ENCODE results near the gene CDH3. TPM values are rescaled to one million over a fixed set of nuclear protein-coding genes. Genes with fewer than 3 reads are reported as not detected.

Gene CDH3
- total RNA-seq, 1 donor from 2014 or later = under 0.01 TPM

DNA sequence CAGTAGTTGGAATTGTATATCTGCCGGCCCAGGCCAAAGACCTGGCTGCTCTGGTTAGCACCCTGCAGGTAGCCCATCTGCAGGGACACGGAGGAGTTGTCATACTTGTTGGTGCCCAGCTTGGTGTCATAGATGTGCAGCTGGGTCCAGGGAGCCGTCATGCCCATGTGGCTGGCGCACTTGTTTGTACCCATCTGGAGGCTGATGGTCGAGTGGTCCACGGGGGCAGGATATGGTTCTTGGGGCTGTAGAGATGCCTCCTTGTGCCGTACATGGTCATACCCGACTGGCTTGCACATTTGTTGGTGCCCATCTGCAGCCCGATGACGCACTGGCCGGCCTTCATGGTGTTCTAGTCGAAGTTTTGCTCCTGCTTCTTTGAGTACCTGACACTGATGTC lies 6.0 kb downstream of the CDH3 start:
- no peak for DNase-seq (ENCODE audit: low read depth, low spot score)

DNA sequence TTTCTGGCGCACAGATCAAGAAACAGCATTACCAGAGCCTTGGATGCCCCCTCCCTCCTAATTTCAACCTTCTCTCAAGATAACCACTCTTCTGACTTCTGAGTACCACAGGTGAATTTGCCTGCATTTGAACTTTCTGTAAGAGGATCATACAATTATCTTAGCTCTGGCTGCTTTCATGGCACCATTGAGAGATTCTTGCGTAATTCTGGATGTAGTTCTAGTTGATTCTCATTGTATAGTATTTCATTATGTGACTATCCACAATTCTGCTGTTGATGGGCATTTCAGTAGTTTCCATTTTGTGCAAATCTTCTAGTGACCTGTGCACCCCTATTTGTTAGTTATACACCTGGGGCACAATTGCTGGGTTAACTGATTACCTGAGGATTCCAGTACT lies 7.5 kb downstream of the CDH3 start:
- no peak for DNase-seq (ENCODE audit: low read depth, low spot score)

DNA sequence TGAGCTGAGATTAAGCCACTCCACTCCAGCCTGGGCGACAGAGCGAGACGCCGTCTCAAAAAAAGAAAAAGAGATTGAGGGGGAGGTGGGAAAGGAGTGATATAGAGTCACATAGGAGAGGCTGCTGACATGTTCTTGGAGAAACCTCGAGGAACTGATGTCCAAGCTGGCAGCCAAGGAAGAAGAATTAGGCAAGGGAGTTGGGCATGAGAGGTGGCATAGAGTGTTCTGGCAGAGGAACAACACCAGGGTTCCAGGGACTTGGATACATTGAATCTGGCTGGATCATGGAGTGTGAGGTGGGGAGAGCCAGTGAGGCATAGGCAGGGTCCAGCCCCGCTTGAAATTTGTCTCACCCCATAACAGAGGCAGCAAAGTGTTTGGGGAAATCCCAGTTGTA lies 10.7 kb downstream of the CDH3 start:
- DNase-seq (ENCODE audit: low read depth, low spot score) = no peak

DNA sequence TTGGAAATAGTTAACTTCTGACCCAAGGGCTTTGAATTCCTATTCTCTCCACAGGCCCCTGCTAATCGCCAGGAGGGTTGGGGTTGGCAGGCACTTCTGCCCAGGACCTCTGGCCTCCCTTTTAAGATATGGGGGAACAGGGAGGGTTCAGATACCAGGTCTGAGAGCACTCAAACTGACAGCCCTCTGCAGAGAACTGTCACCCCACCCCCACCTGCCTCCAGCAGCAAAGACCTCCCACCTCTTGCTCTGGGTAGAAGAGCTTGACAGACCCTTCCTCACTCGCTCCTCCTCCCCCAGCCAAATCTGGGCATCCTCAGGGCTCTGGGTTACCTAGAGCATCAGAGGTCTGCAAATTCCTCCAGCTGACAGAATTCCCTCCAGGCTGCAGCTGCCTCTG lies 11.6 kb downstream of the CDH3 start:
- DNase-seq (ENCODE audit: low read depth, low spot score) = no peak

DNA sequence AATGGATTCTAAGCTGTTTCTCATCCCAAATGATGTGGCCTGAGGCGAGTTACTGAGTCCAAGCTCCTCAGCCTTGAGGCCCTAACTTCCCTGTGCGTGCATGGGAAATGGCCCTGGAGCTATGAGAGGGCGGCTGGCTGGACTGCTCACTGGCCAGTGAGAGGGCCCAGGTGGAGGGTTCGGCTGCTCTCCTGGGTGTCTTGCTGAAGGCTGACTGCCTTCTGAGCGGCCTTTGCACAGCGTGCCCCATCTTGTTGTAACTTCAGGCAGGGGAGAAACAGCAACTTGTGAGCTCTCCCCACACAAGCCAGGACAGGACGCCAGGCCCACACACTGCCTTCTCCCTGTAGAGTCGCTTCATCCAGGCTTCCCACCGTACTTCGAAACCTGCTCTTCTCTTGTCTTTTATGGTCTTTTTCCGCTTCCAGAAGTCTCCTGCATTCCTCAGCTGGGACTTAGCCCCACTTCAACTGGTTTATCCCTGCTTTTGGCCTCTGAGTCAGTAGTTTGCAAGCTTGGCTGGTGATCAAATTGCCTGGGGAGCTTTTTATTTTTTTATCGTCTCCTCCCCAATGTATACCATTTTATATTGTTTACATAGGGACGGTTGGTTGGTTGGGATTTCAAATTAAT lies 13.3 kb downstream of the CDH3 start:
- no peak for DNase-seq (ENCODE audit: low read depth, low spot score)

DNA sequence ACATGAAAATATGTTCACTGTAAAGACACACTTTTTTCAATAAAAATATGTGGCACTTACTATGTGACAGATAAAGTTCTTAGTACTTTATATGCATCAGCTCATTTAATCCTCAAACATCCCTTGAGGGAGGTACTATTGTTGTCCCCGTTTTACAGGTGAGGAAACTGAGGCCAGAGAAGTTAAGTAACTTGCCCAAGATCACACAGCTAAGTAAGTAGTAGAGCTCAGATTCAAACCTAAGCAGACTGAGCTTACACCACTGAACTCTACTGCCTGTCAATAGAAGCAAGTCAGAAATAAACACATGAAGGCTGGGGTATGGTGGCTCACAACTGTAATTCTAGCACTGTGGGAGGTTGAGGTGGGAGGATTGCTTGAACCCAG lies 13.9 kb downstream of the CDH3 start:
- no peak for DNase-seq (ENCODE audit: low read depth, low spot score)

DNA sequence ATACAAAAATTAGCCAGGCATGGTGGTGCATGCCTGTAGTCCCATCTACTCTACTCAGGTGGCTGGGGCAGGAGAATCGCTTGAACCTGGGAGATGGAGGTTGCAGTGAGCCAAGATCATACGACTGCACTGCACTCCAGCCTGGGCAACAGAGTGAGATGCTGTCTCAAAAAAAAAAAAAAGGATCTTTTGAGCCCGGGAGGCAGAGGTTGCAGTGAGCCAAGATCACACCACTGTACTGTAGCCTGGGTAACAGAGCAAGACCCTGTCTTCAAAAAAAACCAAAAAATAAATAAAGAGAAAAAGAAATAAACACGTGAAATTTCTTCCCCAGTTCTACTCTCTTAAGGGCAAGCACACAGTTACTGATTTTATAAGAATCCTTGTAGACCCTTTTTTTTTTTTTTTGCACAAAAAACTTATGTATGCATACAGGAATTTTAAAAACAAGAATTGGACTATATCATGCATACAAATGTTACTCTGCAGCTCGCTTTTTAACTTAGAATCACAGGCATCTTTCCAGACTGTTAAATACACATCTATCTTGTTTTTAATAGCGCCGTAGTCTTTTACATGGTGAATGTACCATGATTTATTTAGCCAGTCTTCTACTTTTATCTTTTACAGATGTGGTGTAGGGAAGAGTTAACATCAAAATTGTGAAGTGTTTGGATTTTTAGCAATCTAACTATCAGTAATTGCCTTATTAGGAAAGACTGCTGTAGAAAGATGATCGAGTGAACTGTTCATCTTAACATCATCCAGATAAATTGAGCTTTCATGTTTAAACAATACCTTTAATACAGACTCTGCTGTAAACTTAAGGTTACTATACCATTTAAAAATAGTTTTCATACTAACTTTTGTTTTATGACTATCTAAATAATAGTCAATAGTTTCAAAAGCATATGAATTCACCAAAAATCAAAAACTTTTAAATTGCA lies 14.6 kb downstream of the CDH3 start:
- no peak for DNase-seq (ENCODE audit: low read depth, low spot score)

DNA sequence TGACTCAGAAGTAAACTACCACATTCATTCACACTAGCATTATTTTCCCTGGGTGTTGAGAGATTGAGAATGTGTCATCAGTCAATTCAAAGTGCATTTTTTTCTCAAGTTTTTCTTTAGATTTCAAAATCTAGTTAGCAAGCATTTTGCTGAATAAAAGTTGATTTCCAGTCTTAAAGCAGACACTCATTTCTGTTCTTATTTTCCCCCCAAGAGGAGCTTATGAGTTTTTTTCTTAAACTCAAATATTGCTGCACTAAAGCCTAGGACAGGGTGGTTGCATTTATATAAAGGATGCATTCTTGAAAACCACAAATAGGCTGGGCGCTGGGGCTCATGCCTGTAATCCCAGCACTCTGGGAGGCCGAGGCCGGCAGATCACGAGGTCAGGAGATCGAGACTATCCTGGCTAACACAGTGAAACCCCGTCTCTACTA lies 15.3 kb downstream of the CDH3 start:
- DNase-seq (ENCODE audit: low read depth, low spot score) = no peak

DNA sequence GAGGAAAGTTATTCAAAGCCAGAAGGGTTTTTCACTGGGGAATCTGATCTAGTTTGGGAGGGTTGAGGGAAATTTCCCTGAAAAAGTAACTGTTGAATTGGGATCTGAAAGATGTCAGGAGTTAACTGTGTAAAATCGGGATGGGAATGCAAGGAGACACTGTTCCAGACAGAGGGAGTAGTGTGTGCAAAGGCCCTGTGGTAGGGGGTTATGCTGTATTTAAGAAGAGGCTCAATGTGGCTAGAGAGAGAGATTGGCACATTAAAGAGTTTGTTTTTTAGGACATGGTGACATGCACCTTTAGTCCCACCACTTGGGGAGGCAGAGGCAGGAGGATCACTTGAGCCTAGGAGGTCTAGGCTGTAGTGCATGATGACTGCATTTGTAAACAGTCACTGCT lies 16.9 kb downstream of the CDH3 start:
- no peak for DNase-seq (ENCODE audit: low read depth, low spot score)

DNA sequence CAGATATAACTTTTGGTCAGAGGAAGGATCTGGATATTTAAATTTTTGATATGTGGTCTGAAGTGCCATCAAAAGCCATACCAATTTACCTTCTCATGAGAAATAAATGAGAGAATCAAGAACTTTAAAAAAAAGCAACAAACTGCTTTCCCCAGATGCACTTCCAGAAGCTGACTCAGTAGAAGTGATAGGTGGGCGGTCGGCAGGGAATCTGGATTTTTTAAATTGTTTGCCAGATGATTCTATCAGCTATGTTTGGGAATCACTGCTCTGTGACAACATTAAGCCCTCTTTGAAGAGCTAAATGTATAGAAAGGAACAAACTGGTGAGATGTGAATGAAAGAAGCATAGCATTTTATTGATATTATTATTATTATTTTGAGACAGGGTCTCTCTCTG lies 19.2 kb downstream of the CDH3 start:
- no peak for DNase-seq (ENCODE audit: low read depth, low spot score)

DNA sequence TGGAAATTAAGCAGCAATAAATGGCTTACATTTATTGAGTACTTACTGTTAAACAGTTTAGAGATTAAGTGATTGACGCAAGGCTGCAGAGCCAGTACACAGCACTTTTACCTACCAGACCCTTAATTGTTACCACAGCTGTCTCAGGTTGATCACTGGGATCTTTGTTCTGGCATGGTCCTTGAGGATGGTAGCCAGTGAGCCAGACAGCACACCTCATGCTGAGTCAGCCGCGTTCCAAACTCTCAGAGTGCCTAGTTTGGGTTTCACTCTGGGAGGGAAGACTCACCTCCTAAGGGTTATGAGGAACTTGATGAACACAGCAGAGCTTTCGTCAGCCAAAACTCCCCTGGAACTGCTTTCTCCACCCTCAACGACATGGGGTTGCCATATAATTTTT lies 20.4 kb downstream of the CDH3 start:
- DNase-seq (ENCODE audit: low read depth, low spot score) = no peak

DNA sequence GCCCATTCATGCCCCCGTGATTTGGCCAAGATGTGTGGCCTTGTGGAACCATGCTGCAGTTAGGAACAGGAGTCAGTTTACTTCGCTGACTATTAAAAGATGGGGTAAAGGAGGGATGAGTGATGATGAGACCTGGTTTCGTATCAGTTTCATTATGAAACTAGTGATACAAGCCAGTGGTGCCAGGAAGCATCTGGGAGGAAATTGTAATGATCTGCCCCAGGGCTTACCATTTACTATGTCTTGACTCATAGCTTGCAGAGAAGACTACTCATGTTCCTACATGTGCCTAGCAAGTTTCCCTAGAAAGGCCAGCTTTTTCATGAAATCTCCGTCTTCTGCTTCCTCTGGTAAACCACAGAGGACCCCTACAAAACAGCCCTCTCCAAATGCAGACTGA lies 23.2 kb downstream of the CDH3 start:
- DNase-seq (ENCODE audit: low read depth, low spot score) = no peak

DNA sequence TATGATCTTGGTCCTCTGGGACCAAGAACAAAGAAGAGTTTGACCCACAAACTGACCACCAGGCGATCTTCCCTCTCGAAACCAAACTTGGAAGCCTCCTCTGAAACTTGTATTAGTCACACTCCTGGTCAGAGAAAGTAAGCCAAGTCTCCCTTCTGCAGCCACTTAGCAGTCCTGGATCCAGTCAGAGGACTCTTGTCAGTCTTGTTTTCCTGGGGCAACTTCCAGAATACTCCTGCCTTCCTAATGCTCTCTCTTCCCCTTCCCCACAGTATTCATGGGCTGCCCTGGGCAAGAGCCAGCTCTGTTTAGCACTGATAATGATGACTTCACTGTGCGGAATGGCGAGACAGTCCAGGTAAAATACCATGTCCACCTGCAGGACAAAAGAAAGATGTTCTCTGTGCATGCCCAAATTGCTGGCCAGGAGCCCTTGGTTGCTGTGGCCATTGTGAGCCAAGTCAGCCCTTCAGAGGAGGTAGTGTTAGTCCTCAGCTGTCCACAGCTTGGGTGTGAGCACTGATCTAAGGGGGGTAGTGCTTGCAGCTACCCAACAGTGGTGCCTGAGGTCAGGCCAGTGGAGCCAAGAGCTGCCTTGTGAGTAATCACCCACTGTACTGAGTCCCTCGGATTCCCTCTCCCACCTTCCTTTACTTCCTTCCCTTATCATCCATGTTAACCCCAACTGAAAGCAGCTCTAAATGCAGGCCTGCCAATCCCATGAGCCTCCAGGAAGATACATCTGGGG lies 31.2 kb downstream of the CDH3 start:
- DNase-seq (ENCODE audit: low read depth, low spot score) = no peak

DNA sequence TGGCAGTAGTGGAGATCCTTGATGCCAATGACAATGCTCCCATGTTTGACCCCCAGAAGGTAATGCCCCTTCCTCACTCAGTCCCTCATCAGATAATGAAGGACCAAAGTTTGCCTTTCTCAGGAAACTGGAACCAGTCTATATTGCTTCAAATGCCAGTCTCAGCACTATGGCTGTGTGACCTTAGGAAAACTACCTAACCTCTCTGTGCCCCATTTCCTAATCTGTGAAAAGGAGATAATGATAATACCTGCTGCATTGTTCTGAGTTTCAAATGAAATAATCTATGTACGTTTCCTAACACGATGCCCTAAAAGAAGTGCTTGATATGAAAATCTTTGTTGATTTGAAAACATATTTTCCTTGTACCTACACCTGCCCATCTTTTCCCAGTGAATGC lies 35.9 kb downstream of the CDH3 start:
- no peak for DNase-seq (ENCODE audit: low read depth, low spot score)

DNA sequence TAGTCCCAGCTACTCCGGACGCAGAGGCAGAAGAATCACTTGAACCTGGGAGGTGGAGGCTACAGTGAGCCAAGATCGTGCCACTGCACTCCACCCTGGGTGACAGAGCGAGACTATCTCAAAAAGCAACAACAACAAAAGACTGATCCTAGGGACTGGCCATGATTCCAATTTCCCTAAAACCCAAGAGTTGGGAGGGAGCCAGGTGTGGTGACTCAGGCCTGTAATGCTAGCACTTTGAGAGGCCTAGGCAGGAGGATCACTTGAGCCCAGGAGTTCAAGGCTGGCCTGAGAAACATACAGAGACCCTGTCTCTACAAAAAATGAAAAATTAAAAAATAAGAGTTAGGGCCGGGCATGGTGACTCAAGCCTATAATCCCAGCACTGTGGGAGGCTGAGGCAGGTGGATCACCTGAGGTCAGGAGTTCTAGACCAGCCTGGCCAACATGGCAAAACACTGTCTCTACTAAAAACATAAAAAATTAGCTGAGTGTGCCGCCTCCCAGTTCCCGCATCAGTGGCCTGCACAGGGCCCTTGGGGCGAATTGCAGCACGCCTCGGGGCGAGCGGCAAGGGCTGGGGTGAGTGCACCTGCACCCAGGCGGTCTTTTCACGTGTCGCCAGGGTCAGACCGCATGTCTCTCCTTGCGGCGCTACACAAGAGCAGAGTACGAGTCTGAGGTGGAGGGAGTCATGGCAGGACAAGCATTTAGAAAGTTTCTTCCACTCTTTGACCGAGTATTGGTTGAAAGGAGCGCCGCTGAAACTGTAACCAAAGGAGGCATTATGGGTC lies 40.8 kb downstream of the CDH3 start:
- no peak for DNase-seq (ENCODE audit: low read depth, low spot score)

DNA sequence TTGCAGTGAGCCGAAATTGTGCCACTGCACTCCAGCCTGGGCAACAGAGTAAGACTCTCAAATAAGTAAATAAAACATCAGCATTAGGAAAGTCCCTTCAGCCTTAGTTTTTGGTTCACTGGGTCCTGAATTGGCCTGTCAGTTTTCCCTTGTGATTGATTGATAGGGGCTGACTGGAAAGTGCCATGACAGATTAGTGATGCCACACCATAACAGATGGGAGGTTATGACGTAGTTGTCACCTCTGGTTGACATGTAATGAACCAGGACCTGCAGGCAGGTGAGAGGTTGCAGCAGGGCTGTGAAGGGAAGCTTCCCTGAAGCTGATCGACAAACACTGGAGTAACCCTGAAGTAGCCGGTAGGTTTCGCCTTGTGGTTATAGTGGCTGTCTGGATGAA lies 41.8 kb downstream of the CDH3 start:
- no peak for DNase-seq (ENCODE audit: low read depth, low spot score)

DNA sequence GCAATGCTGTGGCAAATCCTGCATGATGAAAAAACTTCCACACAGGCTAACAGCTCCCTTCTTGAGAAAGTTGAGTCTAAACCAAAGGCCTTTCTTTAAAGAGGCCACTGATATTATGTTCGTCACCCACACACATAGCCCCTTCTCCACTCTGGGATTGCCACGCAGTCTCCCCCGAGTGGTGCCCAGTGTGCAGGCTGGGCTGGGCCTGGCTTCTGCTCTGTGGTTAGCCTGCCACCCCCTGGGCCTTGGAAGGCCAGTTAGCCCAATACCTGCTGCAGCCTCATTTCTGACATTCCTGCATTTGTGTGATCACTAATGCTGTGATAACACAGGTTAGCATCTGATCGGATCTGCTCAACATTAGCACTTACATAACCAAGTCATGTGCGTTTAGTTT lies 44.8 kb downstream of the CDH3 start:
- DNase-seq (ENCODE audit: low read depth, low spot score) = no peak

DNA sequence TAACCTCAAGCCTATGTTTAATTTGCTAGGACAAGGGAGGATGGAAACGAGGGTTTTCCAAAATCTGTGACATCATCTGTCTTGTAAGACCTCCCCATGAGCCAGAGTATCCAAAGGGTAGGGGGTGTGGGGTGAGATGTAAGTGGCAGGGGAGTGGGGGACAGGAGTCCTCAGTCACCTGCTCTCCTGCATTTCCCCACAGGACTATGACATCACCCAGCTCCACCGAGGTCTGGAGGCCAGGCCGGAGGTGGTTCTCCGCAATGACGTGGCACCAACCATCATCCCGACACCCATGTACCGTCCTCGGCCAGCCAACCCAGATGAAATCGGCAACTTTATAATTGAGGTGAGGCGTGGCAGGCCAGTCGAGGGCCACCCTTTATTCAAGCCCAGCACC lies 50.5 kb downstream of the CDH3 start:
- DNase-seq (ENCODE audit: low read depth, low spot score) = no peak

DNA sequence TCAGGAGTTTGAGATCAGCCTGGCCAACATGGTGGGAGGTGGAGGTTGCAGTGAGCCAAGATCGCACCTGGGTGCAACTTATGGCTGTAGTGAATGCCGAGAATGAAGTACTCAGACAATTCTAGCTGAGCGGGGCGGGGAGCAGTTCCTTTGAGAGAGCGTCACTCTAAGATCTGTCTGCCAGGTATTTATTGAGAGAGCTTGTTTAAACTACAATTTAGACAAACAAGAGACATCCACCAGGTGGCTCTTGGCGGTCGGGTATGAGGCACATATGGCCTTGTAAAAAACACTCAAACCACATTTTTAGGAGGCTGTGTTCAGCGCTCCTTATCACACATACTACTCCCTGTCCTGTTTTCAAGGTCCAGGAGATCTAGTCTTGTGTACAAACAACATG lies 51.4 kb downstream of the CDH3 start:
- DNase-seq (ENCODE audit: low read depth, low spot score) = no peak

DNA sequence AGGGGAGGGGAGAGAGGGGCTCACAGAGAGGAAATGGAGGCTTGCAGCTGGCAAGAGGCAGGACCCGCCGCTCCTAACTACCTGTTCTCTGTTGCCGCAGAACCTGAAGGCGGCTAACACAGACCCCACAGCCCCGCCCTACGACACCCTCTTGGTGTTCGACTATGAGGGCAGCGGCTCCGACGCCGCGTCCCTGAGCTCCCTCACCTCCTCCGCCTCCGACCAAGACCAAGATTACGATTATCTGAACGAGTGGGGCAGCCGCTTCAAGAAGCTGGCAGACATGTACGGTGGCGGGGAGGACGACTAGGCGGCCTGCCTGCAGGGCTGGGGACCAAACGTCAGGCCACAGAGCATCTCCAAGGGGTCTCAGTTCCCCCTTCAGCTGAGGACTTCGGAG lies 53.0 kb downstream of the CDH3 start:
- no peak for DNase-seq (ENCODE audit: low read depth, low spot score)

DNA sequence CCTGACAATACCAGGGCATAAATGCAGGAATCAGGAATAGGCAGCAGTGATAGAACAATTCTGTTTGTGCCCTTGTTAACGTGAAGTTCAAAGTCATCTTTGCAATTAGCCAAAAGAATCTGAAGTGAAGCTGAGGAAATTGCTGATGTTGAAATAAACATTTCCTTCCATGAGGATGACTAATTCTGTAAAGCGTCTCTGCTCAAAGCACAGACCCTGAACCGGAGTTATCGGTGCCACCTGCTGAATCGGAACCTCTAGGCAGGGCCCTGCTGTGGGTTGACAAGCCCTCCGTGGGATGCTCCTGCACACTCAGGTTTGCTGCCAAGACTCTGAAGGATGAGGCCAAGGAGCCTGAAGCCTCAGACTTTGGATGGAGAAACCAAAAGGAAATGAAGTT lies 55.0 kb downstream of the CDH3 start:
- no peak for DNase-seq (ENCODE audit: low read depth, low spot score)

DNA sequence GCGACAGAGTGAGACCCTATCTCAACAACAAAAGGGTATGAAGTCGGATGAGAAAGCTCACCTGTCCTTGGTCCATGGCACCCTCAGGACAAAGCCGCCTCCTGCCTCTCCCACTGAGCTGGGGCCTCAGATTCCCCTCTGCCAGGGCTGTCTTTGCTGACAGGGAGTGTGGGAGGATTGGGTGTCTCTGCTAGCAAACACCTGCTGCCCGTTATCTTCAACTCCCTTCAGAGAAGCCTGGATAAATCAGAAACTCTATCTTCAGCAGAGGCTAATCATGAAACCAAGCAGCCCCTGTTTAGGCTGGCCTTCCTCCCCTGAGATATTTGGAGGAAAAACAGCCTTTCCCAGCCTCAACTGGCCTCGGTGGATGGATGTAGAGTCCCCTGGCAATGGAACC lies 55.7 kb downstream of the CDH3 start:
- no peak for DNase-seq (ENCODE audit: low read depth, low spot score)

Data from pulmonary artery endothelial cell (primary cell).